Stimulated activated CD4-positive, alpha-beta T cell treated with anti-CD3 and anti-CD28 coated beads, TNF-alpha, amount 100 ng/mL, for 1 hour (primary cell): ENCODE data around the gene QSOX2.

ENCODE experiments used
- DNase-seq, 3 donors: peaks; one replicate each; pipeline ENCODE4 v3.0.0-alpha.2; 2020; ENCODE audit warnings: low read depth in 3 of 3, low spot score in 1 of 3

Gene QSOX2

GRCh38 chr9:136223871-136224640 is 21.6 kb downstream of the QSOX2 start:
- DNase-seq, result no peak

GRCh38 chr9:136222906-136223285 is 22.7 kb downstream of the QSOX2 start:
- no peak for DNase-seq

GRCh38 chr9:136222166-136222905 is 23.3 kb downstream of the QSOX2 start:
- no peak for DNase-seq

- no peak for DNase-seq
Observed at GRCh38 chr9:136220017-136220729, 25.4 kb downstream of the QSOX2 start.

GRCh38 chr9:136219276-136219675 is 26.3 kb downstream of the QSOX2 start:
- DNase-seq, result no peak

- no peak for DNase-seq
Observed at GRCh38 chr9:136218673-136219072, 26.9 kb downstream of the QSOX2 start.

GRCh38 chr9:136218271-136218670 is 27.3 kb downstream of the QSOX2 start:
- DNase-seq, result no peak

GRCh38 chr9:136216541-136217244 is 28.9 kb downstream of the QSOX2 start:
- no peak for DNase-seq

- DNase-seq, result no peak
Observed at GRCh38 chr9:136213733-136214132, 31.9 kb downstream of the QSOX2 start.

- DNase-seq, result no peak
Observed at GRCh38 chr9:136212345-136212950, 33.2 kb downstream of the QSOX2 start.

GRCh38 chr9:136211441-136212344 is 33.9 kb downstream of the QSOX2 start:
- no peak for DNase-seq

- no peak for DNase-seq
Observed at GRCh38 chr9:136211006-136211405, 34.6 kb downstream of the QSOX2 start.

GRCh38 chr9:136210276-136210675 is 35.3 kb downstream of the QSOX2 start:
- DNase-seq, result no peak

GRCh38 chr9:136209786-136210185 is 35.8 kb downstream of the QSOX2 start:
- DNase-seq, result no peak

GRCh38 chr9:136209232-136209631 is 36.4 kb downstream of the QSOX2 start:
- no peak for DNase-seq

GRCh38 chr9:136208675-136209074 is 36.9 kb downstream of the QSOX2 start:
- no peak for DNase-seq

GRCh38 chr9:136207616-136208015 is 38.0 kb downstream of the QSOX2 start:
- DNase-seq, result no peak

- DNase-seq, result no peak
Observed at GRCh38 chr9:136206602-136207275, 38.9 kb downstream of the QSOX2 start.

- no peak for DNase-seq
Observed at GRCh38 chr9:136205707-136205992, 40.0 kb downstream of the QSOX2 start.
